Left lobe of liver (tissue), 1 donor: ENCODE data around the gene RAB17. TPM values are rescaled to one million over a fixed set of nuclear protein-coding genes. Genes with fewer than 3 reads are reported as not detected.

ENCODE experiments used
- total RNA-seq: library from RNA; stranded (reverse); gene quantifications from one replicate; pipeline ENCODE4 v1.2.1, GENCODE V29; 2021
- donor health status: DM: no; HTN: yes; CAD: no.

RAB17 gene
- total RNA-seq, 1 donor from 2014 or later = 88.5 TPM

Other genes starting within 250 kb of the RAB17 start
- gene COL6A3, start 176.6 kb downstream of the RAB17 start, total RNA-seq = 6.2 TPM
- gene MLPH, start 103.5 kb downstream of the RAB17 start, total RNA-seq = 55.0 TPM
- gene PRLH, start 24.2 kb downstream of the RAB17 start, total RNA-seq = not detected
- gene LRRFIP1, start 36.9 kb upstream of the RAB17 start, total RNA-seq = 33.6 TPM
- 0.13 TPM for gene RBM44, start 208.0 kb upstream of the RAB17 start, total RNA-seq